ENCODE data around the gene NOTCH3.

DNA sequence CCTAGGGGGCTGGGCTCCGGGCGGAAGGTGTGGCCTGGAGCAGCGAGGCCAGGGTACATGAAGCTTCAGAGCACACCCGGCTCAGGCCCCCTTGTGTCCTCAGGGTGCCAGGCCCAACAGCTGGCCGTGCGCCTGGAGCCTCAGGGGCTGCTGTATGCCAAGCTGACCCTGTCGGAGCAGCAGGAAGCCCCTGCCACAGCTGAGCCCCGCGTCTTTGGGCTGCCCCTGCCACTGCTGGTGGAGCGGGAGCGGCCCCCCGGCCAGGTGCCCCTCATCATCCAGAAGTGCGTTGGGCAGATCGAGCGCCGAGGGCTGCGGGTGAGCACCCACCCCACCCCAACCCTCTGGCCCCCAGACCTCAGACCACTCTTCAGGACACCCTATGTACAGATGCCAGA lies 90.4 kb downstream of the NOTCH3 start:
- TF ChIP-seq, protein P1, sequence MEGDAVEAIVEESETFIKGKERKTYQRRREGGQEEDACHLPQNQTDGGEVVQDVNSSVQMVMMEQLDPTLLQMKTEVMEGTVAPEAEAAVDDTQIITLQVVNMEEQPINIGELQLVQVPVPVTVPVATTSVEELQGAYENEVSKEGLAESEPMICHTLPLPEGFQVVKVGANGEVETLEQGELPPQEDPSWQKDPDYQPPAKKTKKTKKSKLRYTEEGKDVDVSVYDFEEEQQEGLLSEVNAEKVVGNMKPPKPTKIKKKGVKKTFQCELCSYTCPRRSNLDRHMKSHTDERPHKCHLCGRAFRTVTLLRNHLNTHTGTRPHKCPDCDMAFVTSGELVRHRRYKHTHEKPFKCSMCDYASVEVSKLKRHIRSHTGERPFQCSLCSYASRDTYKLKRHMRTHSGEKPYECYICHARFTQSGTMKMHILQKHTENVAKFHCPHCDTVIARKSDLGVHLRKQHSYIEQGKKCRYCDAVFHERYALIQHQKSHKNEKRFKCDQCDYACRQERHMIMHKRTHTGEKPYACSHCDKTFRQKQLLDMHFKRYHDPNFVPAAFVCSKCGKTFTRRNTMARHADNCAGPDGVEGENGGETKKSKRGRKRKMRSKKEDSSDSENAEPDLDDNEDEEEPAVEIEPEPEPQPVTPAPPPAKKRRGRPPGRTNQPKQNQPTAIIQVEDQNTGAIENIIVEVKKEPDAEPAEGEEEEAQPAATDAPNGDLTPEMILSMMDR (conservative IDR thresholded peaks at IDR 0.05; ENCODE audit: low read depth, low read length): no peak
- TF ChIP-seq EZH2phosphoT487 (IDR thresholded peaks at IDR 0.05; ENCODE audit: borderline replicate concordance, low read length) (no peak), EZH2 (IDR thresholded peaks at IDR 0.05; ENCODE audit: low read length, unreplicated experiment) (no peak)

Measured in PC-3 (cell line).